GM18502 (cell line): Measurements from ENCODE around the gene NDUFS8.
A peak's percentile ranks its signal among the peaks of the same experiment; 100 is the strongest.

ENCODE experiments used
- ATAC-seq: cut with Tn5 transposase; IDR thresholded peaks from one replicate; pipeline ENCODE4 v1.9.1; 2021; ENCODE audit warnings: mild to moderate bottlenecking; ENCODE audit not compliant: unreplicated experiment, poor library complexity

The NDUFS8 gene

DNA sequence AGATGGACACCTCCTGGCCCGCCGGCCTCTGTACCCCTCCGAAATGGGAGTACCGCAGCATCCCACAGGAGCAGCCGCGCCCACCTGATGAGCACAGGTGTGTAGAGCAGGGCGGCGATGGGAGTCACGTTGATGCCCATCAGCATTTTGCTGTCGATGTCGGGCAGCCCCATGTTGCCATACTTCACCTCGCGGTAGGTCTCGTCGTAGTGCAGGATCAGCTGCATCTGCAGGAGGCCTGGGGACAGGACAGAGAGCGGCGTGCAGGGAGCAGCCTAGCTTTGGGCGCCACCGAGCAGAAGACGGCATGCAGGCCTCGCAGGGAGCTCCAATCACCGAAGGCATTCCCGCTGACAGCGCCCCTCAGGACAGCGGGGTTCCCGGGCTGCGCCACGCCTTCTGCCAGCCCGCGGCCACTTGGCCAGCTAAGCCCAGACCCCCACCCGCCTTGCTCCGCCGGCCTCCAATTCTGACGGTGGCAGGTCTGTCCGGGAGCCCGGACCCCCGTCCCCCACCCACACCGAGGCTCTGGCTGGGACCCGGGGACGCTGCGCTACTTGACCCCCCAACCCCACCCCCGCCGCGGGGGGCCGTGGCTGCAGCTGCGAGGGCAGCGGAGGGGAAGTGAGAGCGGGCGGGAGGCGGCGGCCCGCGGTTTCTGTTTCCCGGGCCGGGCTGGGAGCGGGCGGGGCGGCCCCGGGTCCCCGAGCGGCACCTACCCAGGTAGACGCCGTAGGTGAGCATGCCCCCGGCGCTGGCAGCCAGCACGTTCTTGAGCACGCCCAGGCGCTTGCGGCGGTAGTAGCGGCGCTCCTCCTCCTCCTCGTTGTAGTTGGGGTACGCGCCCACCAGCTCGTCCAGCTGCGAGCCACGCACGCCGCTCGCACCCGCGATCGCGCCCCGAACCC, 27.3 kb upstream of the NDUFS8 start:
- ATAC-seq, result peak; percentile 42

DNA sequence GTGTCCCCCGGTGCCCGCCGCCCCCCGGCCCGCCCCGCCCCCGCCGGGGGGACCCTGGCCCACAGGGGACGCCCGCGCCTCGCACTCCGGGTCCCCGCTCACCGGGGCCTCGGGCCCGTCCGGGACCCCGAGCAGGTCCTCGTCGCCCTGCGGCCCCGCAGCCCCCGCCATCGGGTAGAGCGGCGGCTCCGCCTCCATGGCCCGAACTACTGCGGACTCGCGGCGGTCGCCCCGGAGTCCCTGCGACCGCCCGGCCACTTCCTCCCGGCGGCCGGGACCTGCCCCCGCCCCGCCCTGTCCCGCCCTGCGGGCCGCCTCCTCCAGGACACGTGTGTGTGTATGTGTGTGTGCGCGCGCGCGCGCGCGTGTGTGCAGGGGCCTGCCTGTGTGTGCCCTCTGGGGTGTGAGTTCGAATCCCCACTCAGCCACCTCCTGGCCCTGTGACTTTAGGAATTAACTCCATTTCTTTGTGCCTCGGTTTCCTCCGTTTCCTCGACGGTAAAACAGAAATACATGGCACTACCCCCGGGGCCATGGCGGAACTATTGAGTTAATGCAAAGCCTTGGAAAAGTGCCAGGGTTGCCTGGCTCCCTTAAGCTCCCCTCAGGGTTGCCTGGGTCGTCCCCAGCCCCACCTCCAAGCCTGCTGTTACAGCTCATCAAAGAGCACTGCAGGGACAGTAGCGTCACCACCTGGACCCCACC, 26.5 kb upstream of the NDUFS8 start, which contains the start of gene UNC93B1:
UNC93B1 (minus strand) TSS at position 252 of the 705 bp plus-strand sequence; CDS start at position 198, 54 bp downstream.
- peak; percentile 62 for ATAC-seq

DNA sequence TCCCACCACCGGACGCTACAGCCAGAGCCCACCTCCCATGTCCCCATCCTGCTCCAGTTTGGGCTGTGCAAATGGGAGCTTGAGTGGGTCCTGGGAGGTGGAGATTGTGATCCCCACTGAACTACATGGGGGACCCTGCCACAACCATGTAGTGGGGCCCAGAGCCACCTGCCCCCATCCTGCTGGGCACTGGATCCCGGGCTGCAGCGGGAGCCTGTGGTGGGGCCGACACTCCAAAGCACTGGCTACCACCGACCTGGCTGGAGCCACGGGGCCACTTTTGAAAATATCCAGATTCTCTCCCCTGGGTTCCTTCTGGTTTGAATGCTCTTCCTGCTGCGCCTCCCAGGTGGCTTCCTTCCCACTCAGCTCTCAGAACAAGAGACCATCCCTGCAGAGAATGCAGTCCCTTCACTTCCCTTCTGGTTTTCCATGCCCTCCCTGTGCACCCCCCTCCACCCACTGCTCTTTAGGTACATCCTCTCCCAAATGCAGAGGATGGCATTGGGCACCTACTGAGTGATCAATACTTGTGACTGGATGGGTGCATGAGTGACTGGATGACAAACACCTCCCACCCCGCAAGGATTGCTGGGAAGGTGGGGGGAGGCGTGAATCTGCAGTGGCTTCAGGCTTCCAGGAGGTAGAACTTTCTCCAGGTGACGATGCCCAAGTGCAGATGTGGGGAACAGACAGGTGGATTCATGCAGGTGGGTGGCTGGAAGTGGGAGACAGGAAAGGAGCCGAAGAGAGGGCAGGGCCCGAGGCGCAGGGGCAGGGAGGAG, 25.7 kb upstream of the NDUFS8 start:
- ATAC-seq, result no peak

GRCh38 chr11:68006606-68007166, 23.8 kb upstream of the NDUFS8 start:
- ATAC-seq, result no peak

DNA sequence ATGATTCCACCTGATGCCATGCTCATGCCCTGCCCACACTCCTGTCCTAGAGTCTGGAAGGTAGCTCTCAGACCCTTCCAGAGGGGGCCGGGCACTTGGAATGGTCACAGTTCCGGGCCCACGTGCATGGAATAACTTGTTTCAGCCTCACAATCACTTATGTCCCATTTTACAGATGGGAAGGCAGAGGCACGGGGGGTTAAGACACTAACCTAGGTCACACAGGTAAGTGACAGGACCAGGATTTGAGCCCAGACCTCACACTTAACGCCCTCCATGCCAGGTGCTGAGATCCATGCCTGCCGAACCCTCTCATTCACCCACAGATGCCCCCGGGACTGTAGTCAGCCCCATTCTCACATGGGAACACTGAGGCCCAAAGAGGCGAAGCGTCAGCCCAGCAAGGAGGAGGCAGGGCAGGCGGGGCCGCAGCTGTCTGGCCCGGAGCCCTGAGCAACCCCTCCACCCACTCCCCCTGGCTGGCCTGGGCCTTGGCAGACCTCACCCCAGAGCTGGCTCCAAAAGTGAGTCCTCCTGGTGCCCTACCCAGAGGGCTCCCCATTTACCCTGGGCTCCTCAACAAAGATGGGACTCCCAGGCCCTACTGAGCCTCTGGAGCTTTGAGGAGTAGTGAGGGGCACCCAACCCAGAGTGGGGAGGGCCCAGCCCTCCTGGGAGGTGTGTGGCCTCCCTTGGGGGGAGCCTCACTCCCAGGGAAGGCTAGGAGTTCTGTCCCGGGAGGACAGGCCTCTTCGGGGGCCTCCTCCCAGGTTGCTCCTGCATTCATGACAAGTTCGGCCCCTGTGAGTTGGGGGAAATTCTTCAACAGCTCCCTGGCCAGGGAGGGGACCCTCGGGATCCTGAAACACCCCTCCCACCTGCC, 22.7 kb upstream of the NDUFS8 start:
- no peak for ATAC-seq

DNA sequence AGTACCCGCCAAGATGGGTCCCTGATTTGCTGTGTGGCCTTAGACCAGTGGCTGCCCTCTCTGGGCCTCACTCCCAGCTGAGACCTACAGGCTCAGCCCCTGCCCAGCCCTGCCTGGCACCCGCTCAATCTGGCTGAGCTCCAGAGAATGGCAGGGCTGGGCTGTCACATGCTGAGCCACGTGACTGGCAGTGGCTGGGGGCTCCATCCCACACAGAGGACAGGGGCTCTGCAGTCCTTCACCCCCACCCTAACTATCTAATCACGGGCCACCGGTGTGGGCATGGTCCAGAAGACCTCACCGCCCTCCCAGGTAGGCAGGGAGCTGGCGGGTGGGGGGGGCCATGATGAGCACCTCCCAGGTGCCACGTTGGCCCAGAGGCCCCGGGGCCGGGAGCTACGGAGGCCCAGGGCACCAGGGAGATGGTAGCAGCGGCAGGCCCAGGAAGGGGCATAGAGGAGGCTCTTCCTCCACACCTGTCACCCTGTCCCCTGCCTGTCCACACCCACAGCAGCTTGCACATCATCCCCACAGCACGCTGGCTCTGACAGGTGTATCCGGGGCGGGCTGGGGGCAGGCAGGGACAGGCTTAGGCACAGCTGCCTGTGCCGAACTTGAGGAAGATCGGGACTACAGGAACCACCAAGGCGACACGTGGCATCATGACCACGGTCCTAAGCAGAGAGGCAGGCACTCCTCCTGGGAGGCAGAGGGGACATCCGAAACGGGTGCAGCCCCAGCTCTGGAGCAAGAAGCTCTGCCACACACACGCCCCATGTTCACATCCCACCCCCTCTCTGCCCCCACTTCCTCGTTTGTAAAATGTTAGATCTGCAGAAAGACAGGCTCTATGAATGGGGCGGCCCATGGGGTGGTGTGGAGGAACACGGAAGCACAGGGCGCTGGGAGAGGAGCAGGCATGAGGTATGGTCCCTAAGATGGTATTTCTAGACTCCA, 21.8 kb upstream of the NDUFS8 start:
- ATAC-seq, result no peak

DNA sequence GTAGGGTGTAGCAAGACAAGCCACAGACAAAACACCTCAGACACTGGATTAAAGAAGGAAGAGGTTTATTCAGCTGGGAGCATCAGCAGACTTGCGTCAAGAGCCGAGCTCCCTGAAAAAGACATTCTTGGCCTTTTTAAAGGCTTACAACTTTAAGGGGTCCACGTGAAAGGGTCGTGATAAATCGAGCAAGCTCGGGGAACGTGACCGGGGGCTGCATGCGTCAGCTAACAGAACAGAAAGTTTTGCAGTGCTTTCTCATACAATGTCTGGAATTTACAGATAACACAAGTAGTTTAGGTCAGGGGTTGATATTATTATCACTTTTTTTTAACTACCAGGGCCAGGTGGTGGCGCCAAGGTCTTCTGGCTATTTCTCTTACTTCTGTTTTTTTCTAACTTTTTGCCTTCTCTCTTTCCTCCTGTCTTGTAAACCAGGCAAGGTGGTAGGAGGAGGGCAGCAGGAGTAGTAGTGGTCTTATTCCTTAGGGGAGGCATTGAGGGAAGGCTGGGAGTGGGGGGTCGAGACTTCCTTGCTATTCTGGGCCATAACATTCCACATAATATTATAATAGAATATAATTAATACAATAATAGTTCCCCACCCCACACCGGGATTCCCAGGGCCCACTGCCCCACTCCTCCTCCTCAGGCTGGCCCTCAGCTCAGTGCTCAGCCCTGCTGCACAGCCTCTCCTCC, 20.9 kb upstream of the NDUFS8 start:
- no peak for ATAC-seq

DNA sequence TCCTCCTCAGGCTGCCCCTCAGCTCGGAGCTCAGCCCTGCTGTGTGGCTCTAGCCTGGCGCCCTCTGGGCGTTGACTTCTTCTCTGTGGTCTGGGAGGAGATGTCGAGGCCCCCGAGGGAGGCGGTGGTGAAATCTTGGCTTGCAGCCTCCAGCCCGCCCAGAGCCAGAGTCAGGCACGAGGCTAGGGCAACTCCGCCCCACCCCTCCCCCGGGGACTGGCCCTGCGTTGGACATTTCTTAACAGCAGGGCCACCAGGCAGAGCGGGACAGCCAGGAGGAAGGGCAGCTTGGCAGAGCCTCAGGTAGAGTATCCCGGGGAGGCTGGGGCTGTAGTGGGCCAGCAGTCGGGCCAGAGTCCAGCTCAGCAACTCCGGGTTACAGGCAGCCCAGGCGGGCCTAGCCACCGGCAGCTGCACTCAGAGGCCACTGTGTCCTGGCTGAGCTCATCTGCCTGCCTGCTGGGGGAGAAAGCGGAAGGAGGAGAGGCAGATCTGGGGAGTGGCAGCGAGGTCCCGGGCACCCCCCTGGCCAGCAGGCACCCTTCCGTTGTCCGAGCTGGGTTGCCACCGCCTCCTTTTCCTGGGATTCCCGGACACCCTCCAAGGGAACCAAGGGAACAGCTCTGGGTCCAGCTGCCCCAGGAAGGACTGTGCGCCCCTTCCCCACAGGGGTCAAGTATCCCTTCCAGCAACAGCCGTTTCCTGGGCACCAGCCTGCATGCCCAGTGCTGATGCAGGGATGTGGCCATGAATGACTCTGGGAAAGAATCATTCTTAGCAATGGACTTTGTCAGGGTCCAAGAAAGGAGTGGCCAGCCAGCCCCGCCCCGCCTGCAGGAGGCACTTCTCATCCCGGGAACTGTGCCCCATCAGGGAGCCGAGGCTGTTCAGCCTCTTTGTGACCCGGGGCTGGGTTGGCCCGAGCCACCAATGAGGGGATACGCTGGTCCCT, 20.1 kb upstream of the NDUFS8 start, which contains the start of gene ALDH3B1:
ALDH3B1 (plus strand) TSS at position 238 of the 952 bp plus-strand sequence. CDS start 4,971 bp downstream, outside the sequence.
- ATAC-seq, result no peak

DNA sequence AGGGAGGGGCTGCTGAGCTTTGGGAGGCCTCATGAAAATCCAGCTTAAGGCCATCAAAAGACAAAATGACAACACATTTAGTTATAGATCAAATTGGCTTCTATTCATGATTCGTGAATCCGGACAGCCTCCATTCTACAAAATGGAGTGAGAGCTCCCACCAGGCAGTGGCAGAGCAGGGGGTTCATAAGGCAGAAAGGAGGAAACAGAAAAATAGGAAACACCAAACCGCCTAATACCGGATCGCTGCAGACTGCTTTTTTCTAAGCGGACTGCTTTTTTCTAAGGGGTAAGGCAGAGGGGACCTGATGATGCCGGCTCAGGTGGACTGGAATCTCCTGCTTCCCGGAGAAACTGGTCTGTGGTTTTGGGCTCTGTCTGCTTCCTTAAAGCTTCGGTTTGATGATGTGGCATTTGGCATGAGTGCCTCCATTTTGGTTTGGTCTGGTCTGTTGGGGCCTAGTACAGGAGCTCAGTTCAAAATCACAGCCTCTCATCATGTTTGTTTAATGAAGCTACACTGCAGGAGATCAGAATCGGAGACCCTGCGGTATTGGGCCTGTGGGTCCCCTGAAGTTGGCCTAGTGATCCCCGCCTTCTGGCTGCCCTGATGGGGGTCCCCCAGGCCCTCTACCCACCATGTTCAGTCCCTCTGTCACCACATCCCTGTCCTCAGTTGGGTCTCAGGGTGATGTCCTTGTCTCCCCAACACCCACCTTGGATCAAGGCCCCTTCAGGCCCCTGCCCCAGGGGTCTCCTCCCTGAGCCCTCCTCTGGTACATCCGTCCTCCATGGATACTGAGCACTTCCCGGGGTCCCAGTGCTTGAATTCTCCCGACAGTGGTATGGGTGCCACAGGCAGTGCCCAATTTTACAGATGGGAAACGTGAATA, 19.2 kb upstream of the NDUFS8 start:
- ATAC-seq, result no peak

DNA sequence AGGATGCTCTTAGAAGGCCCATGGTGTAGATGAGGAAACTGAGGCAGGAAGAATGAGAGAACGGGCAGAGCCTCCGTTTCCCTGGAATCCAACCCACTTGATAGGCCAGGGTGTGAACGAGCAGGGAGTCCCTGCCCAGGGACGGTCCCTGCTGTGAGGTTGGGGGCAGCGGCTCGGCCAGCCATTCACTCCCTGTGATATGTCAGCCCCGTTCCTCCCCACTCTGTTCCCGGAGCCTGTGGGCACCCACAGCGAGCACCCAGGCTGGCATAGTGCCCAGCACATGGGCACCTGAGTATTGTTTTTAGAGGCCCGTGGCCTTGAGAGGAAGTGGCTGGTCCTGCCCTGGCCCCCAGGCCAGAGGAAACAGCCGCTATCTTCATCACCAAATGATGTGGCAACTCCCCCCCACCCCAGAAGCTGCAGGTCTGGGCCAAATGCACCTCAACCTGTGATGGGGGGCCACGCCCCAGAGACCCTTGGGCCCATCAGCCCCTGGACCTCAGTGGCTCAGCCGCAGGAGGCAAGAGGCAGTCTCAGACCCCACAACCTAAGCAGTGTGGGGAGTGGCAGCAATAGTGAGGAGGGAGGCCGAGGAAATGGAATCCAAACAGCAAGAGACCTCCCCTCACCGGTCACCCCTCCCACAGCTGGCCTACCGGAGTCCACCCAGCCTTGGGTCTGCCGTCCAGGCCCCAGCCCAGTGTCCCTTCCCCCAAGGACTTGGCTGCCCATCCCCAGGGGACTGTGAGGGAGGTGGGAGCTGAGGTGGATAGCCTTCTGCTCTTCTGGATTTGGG, 18.2 kb upstream of the NDUFS8 start:
- no peak for ATAC-seq

GRCh38 chr11:68012843-68013610, 17.5 kb upstream of the NDUFS8 start:
- ATAC-seq, result no peak

DNA sequence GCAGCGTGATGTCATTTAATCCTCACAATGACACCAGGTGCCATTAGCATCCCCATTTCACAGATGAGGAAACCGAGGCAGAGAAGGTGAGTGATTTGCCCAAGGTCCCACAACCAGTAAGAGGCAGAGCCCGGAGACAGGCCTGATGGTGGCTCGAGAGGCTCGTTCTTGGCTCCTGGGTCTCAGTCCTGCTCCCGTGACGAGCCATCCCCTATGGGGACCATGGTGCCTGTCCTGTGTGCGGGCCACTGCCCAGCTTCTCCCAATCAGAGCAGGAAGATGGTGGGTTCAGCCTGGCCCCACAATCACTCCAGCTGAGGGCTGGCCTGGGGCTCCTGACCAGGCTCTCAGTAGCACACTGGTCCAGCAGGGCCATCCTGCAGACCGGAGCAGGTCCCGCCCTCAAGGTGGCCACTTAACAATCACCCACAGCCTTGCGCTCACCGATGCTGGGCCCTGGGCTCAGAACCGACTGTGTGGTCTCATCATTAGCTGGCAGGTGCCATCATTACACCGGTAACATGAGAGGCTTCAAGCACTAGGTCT, 16.8 kb upstream of the NDUFS8 start:
- ATAC-seq, result no peak

DNA sequence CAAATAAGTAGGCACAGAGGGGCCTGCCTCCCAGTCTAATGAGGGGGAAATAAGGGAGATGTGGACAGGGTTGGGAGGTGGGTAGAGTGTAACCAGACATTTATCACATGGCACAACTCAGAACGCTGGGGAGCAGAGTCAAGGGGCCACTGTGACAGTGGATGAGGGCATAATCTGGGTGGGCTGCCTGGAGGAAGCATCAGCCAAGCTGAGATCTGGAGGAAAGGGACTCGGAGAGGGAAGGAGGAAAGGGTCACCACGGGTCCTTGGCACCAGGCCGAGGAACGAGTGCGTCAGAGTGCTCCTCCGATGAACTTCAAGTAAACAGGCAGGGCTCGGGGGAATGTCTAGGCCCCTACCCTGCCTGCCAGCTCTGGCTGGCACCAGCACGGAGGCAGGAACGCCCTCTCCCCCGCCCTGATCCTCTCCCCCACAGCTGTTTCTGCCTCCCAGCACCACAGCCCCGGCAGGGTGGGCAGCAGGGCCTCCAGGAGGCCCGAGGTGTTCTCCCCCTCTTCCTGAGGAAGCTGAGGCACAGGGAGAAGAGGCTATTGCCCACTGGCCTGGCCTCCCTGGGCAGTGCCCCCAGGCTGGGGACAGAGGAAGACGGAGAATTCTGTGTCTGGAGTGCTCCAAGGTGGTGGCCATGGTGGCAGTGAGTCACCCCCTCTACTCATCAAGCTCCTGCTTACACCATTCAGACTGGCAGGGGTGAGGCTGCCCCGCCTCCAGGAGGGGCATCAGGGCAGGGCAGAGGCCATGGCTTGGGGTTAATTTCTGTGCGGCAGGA, 16.1 kb upstream of the NDUFS8 start:
- ATAC-seq, result no peak
